HUDEP-2 (cell line): ENCODE results near the gene IMMT.

Experiments used
- DNase-seq, 76 experiments: peaks; one replicate each; lab custom pipeline; 2025; ENCODE audit not compliant: unreplicated experiment in 76 of 76; lab: John Stamatoyannopoulos, UW

Gene IMMT

GRCh38 chr2:86097114-86097896, 98.0 kb downstream of the IMMT start:
- no peak for DNase-seq

- DNase-seq: no peak
Measured at GRCh38 chr2:86094229-86094628, 101.0 kb downstream of the IMMT start.
